OCI-LY7 (cell line): Measurements from ENCODE around the gene TXNRD1.

Experiments
- EZH2phosphoT487 ChIP-seq: fragments of 200-600 bp; sonication (generic); IDR thresholded peaks from 2 replicates; pipeline ENCODE4 v1.6.1; 2018; ENCODE audit warnings: low read depth, borderline replicate concordance, mild to moderate bottlenecking, mixed run types, antibody characterized with exemption, low read length, moderate library complexity, mixed read lengths
- TF ChIP-seq, protein P1 (sequence below): fragments of 200-600 bp; sonication (generic); conservative IDR thresholded peaks from 2 replicates; pipeline ENCODE4 v1.5.1; 2014; ENCODE audit warnings: mild to moderate bottlenecking, antibody characterized with exemption, low read length, moderate library complexity, mixed read lengths

GRCh38 chr12:104360157-104360556, 144.6 kb downstream of the TXNRD1 start:
- TF ChIP-seq, protein P1, sequence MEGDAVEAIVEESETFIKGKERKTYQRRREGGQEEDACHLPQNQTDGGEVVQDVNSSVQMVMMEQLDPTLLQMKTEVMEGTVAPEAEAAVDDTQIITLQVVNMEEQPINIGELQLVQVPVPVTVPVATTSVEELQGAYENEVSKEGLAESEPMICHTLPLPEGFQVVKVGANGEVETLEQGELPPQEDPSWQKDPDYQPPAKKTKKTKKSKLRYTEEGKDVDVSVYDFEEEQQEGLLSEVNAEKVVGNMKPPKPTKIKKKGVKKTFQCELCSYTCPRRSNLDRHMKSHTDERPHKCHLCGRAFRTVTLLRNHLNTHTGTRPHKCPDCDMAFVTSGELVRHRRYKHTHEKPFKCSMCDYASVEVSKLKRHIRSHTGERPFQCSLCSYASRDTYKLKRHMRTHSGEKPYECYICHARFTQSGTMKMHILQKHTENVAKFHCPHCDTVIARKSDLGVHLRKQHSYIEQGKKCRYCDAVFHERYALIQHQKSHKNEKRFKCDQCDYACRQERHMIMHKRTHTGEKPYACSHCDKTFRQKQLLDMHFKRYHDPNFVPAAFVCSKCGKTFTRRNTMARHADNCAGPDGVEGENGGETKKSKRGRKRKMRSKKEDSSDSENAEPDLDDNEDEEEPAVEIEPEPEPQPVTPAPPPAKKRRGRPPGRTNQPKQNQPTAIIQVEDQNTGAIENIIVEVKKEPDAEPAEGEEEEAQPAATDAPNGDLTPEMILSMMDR = no peak
- no peak for TF ChIP-seq EZH2phosphoT487
